ENCODE measurements around the gene ETFB. TPM values are rescaled to one million over a fixed set of nuclear protein-coding genes. Genes with fewer than 3 reads are reported as not detected.

ETFB gene
- total RNA-seq, 4 donors from 2014 or later: 18.8 to 56.6 (median 32.8) TPM

DNA sequence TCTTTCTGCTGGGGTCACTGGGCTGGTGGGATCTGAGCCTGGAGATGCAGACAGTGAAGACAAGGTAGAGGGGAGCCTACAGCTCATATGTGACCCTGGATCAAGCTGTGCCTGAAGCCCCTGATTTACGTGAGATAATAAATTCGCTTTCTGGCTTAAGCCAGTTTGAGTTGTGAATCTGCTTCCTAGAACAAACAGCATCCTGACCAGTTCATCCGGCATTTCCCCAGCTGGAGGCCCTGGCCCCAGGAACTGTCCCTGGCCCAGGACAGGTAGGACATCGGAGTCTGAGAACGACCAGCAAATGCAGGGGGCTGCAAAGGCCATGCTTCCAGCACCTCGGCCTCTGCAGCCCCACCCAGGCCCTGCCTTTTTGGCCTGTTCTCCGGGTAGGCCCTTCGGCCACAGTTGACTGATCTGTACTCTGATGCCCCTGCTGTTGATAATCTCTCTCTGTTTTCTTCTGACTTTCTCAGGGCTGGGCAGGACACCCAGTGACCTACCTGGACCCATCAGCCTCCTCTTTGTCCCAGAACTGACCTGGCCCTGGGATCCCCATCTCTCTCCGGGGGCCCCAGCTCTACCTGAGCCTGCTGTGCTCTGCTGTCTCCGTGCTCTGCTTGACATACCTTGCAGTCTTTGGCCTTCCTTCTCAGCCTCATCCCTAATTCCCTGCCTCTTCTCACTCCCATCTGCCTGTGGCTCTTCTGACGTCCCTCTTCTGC lies 14.8 kb downstream of the ETFB start:
- no peak overlapping the region for H3K27ac ChIP-seq
- DNase-seq: no peak
- no peaks in the 10 kb centered on the region for H3K36me3 ChIP-seq
- intact Hi-C loops (cut with DNase I; ENCODE audit: low total_unique reads): no loop called here
- H3K9me3 ChIP-seq: no peaks in the 10 kb centered on the region
- no peaks in the 10 kb centered on the region for H3K4me1 ChIP-seq
- no peak overlapping the region for H3K4me3 ChIP-seq
- H3K27me3 ChIP-seq: no peaks in the 10 kb centered on the region
- TF ChIP-seq POLR2A (IDR thresholded peaks at IDR 0.05): no peak
- TF ChIP-seq, protein P1, sequence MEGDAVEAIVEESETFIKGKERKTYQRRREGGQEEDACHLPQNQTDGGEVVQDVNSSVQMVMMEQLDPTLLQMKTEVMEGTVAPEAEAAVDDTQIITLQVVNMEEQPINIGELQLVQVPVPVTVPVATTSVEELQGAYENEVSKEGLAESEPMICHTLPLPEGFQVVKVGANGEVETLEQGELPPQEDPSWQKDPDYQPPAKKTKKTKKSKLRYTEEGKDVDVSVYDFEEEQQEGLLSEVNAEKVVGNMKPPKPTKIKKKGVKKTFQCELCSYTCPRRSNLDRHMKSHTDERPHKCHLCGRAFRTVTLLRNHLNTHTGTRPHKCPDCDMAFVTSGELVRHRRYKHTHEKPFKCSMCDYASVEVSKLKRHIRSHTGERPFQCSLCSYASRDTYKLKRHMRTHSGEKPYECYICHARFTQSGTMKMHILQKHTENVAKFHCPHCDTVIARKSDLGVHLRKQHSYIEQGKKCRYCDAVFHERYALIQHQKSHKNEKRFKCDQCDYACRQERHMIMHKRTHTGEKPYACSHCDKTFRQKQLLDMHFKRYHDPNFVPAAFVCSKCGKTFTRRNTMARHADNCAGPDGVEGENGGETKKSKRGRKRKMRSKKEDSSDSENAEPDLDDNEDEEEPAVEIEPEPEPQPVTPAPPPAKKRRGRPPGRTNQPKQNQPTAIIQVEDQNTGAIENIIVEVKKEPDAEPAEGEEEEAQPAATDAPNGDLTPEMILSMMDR (IDR thresholded peaks at IDR 0.05): no peak

DNA sequence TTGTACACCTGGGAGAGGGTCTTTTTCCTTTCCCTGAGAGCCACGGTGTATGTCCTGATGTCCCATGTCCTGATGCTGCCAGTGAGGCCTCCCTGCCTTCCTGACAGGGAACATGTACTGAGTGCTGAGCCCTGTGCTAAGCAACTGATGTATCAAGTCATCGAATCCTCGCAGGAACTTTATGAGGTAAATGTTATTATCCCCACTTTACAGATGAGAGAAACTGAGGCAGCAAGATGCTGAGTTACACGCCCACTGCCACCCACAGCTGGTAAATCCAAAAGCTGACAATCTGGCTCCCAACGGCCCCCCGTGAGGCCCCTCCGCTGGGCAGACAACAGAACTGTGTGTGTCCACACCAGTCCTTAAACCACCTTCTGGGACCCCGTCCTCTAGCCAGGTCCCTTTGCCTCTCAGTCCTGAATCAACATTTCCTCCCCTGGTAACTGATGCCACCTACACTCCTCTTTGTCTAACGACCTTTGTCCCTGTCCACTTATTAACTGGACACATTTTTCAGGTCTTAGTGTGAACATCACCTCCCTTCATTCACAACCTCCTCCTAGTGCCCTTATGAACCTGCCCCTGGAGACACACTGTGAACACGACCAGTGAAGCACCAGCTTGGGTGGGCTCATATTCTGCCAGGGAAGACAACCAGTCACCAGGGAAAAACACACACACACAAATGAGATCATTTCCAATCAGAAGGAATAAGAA lies 18.8 kb downstream of the ETFB start:
- no peaks in the 10 kb centered on the region for H3K27me3 ChIP-seq
- TF ChIP-seq POLR2A (IDR thresholded peaks at IDR 0.05): no peak
- TF ChIP-seq, protein P1 (IDR thresholded peaks at IDR 0.05): no peak
- H3K27ac ChIP-seq: no peak overlapping the region
- H3K36me3 ChIP-seq: no peaks in the 10 kb centered on the region
- H3K4me1 ChIP-seq: no peaks in the 10 kb centered on the region
- DNase-seq: no peak
- intact Hi-C loops (cut with DNase I; ENCODE audit: low total_unique reads): no loop called here
- no peaks in the 10 kb centered on the region for H3K9me3 ChIP-seq
- H3K4me3 ChIP-seq: no peak overlapping the region

DNA sequence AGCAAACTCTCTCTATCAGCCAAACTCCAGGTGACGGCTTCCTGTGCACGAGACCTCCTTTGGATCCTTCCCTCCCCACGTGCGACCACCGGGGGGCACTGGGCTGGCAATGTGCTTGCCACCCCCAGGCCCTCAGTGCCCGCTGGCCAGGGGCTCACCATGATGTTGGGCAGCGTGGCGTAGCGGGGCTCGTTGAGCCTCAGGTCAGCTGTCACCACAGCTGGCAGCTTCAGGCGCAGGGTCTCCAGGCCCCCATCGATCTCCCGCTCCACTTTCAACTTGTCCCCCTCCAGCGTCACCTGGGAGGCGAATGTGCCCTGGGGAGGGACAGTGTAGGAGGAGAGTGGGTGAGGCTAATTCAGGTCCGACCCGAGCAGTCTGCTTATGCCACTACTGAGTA lies 19.4 kb downstream of the ETFB start:
- Histone ChIP-seq H3K27ac (no peak overlapping the region), H3K4me1 (no peaks in the 10 kb centered on the region), H3K36me3 (no peaks in the 10 kb centered on the region), H3K9me3 (no peaks in the 10 kb centered on the region), H3K27me3 (no peaks in the 10 kb centered on the region), H3K4me3 (no peak overlapping the region)
- TF ChIP-seq, protein P1 (IDR thresholded peaks at IDR 0.05): no peak
- TF ChIP-seq POLR2A (IDR thresholded peaks at IDR 0.05): no peak
- no peak for DNase-seq
- intact Hi-C loops (cut with DNase I; ENCODE audit: low total_unique reads): no loop called here

DNA sequence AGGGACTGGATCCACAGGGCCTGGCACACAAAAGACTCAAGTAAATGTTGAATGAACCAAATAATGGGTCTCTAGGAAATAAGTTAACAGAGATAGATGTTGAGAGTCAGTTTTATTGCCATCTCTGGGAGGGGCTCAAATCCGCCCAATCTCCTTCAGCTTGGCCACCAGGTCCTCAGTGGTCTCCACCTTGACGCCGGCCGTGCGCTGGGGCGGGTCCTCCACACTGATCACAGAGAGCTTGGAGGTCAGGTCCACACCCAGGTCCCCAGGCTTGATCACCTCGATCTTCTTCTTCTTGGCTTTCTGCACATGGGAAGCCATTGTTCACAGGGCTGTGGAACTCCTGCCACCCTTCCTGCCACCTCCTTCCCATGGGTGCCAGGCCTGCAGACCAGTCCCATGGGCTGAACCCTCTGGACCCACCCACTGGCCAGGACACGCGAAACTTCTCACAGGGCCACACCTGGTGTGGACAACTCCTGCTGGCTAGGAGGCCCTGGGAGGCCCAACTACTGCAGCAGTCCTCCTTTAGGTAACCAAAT lies 21.0 kb downstream of the ETFB start:
- Histone ChIP-seq H3K27me3 (no peaks in the 10 kb centered on the region), H3K36me3 (no peaks in the 10 kb centered on the region), H3K27ac (no peak overlapping the region), H3K9me3 (no peaks in the 10 kb centered on the region), H3K4me1 (no peaks in the 10 kb centered on the region), H3K4me3 (no peak overlapping the region)
- no peak for TF ChIP-seq POLR2A (IDR thresholded peaks at IDR 0.05)
- TF ChIP-seq, protein P1 (IDR thresholded peaks at IDR 0.05): no peak
- intact Hi-C loops (cut with DNase I; ENCODE audit: low total_unique reads): no loop called here
- no peak for DNase-seq
